Left forelimb (tissue), 1 donor: ENCODE measurements around the gene ZIC2.
A peak's percentile ranks its signal among the peaks of the same experiment; 100 is the strongest.

Source experiments
- DNase-seq: peaks from one replicate; pipeline ENCODE4 v3.0.0-alpha.2; 2018; ENCODE audit warnings: low spot score

The ZIC2 gene

GRCh38 chr13:99974296-99974938, 7.2 kb upstream of the ZIC2 start:
- peak; percentile 36 for DNase-seq

GRCh38 chr13:99974939-99975561, 6.5 kb upstream of the ZIC2 start:
- DNase-seq, result peak; percentile 57

DNA sequence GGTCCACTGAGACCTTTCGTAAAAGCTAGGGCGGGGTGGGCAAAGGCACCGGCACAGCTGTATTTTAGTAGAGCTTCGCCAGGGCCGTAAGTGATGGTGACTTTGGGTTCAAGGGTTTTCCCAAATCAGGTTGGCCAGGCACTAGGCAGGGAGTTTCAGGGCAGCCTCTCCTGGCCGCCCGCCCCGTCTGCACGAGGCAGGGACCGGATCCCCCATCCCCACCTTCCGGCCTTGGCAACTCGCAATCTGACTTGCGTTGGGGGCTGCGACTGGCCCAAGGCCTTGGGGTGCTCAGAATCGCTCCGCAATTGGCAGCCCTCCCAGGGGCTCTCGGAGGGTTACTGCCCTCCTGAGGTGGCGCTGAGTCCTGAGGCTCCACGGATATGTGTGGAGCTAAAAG, 6.0 kb upstream of the ZIC2 start:
- DNase-seq, result peak; percentile 36

- no peak for DNase-seq
These were observed 5.0 kb upstream of the ZIC2 start for GRCh38 chr13:99976575-99976974.

GRCh38 chr13:99977334-99977911, 4.2 kb upstream of the ZIC2 start:
- peak; percentile 28 for DNase-seq

- peak; percentile 64 for DNase-seq
These were observed 3.4 kb upstream of the ZIC2 start for GRCh38 chr13:99977912-99978798.

GRCh38 chr13:99978799-99979452, 2.7 kb upstream of the ZIC2 start:
- DNase-seq, result peak; percentile 68

GRCh38 chr13:99979453-99980200, 2.0 kb upstream of the ZIC2 start:
- DNase-seq, result peak; percentile 62

DNA sequence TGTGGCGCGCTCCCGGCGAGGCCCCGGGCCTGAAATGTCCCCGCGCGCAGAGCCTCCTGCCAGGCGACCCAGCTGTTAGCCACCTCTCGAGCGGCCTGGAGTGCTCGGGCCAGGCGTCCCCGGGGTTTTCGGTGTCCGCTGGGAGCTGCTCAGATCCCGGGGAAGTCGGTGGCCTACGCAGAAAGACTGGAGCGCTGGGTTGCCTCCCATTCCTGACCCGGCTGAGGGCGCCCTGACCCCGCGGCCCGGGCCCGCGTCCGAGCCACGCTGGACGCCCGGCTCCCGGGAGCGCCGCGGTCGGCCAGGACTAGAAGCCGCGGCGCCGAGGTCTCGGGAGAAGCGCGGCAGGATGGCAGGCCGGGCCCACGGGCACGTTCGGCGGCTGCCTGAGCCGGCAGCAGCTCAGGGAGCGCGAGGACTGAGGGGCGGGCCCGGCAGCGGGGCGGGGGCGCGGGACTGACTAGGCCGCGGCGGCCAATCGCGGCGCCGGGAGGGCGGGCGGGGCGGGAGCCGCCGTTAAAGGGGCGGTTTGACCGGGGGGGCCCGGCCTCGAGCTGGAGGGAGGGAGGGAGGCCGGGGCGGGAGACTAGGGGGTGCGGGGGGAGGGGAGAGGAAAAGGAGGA, 1.3 kb upstream of the ZIC2 start:
- DNase-seq, result peak; percentile 75

DNA sequence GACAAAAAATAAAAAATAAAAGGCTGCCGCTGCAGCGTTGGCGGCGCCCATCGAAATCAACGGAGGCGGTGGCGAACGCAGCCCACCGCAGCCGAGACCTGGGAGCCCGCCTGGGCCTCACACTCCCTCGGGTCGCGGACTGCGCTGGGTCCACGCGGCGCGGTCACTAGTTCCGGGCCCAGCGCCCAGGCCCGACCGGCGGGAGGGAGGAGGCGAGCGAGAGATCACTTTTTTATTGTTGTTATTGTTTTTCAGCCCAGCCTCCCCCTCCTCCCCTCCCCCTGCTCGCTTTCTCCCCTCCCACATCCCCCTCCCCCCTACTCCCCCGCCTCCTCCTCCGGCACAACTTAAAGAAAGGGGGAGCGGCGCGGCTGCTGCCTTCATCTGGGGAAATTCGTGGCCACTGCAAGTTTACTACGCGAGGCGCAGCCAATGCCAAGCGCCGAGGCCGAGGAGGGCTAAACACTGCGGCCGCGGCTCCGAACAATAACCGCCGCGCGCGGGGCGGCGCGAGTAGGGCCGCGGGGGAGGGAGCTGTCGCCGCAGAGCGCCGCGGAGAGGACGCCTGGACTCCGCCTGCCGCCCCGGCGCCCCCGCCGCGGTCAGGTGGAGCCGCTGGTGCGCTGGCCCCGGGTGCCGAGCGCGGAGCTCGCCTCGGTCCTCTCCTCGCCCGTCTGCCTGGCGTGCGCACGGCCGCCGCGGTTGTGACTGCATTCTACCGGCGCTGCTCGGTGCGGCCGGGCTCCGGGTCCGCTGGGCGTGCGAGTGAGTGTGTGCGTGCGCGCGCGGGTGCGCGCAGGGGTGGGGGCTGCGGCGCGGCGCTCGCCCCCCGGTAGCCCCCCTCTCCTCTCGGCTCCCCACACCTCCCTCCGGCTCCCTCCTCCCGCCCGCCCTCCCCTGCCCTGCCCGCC, 505 bp upstream of the ZIC2 start:
- peak; percentile 65 for DNase-seq

- peak; percentile 64 for DNase-seq
These were observed 599 bp downstream of the ZIC2 start for GRCh38 chr13:99982036-99982730.

DNA sequence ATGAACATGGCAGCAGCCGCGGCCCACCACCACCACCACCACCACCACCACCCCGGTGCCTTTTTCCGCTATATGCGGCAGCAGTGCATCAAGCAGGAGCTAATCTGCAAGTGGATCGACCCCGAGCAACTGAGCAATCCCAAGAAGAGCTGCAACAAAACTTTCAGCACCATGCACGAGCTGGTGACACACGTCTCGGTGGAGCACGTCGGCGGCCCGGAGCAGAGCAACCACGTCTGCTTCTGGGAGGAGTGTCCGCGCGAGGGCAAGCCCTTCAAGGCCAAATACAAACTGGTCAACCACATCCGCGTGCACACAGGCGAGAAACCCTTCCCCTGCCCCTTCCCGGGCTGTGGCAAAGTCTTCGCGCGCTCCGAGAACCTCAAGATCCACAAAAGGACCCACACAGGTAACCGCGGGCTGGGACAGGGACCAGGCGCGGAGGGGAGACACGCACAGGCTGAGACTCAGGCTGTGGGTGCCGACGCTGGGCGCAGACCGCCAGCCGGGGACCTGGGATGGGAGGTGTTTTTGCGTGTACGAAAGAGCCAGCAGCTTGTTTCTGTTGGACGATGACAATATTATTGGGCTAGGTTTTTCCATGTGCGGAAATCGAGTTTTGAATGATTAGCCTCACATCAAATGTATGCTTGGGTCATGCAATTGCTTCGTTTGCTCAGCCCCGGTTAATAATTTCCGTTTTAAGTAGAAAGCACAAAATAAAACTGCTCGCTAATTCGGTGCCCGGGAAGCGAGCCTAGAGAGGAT, 1.3 kb downstream of the ZIC2 start:
- DNase-seq, result peak; percentile 65

DNA sequence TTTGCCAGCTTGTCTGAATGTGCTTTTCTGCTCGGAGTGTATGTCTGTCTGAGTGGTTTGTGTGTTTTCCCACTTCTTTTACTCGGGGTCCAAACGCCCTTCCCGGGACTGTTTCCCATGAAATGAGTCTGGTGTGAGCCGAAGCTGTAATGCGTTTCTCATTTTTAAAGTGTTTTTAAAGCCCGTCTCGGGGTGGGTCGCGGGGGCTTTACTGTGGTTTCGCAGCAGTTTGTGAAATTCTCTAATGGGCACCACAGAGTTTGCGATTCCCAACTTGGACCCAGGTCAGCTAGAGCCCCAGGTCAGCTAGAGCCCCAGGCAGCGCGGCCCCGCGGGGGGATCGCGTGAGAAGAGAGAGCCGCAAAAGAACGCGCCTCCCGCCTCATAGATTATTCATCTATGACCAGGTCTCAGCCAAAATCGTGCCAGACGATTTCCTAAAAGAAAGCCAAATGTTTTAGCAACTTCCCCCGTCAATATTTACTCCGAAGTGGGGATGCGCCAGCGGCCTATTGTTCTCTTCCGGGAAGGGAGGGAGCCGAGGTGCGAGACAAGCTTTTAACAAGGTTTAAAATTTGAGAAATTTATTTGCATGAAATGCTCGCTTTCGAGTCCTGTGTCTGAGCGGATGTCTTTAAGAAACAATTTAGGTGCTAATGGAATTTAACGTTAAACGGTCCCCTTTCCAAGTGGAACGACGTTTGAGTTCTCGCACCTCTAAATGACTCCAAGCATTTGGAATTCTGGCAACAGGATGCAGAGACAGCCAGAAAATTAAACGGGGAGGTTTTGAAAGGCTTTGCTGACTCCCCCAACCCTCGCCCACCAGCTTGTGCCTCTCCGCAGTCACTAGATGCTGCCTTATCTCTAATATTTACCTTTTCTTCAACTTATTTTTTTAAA, 2.2 kb downstream of the ZIC2 start:
- DNase-seq, result peak; percentile 64

GRCh38 chr13:99984461-99985240, 3.1 kb downstream of the ZIC2 start:
- peak; percentile 64 for DNase-seq

- no peak for DNase-seq
These were observed 3.8 kb downstream of the ZIC2 start for GRCh38 chr13:99985241-99985874.
